ENCODE data around the gene NTF4.

Gene NTF4

GRCh38 chr19:49104229-49104864, 39.7 kb upstream of the NTF4 start:
- no peaks in the 10 kb centered on the region for H3K27me3 ChIP-seq (ENCODE audit: control insufficient read depth, insufficient read depth, low read length)
- H3K79me2 ChIP-seq: peaks cover 6% of the 10 kb centered on the region
- no peak overlapping the region for H3K27ac ChIP-seq
- no peak overlapping the region for H3K9ac ChIP-seq
- H3K4me3 ChIP-seq (ENCODE audit: low read depth, low read length): no peak overlapping the region
- no peak for TF ChIP-seq CTCF (IDR thresholded peaks at IDR 0.05)
- no peaks in the 10 kb centered on the region for H3K4me1 ChIP-seq
- no peaks in the 10 kb centered on the region for H3K36me3 ChIP-seq (ENCODE audit: control insufficient read depth, insufficient read depth, low read length)
- no peak overlapping the region for H2AFZ ChIP-seq
- H3K4me2 ChIP-seq (ENCODE audit: low read length): no peak overlapping the region
- no peaks in the 10 kb centered on the region for H3K9me3 ChIP-seq (ENCODE audit: control insufficient read depth, low read length)

- Histone ChIP-seq H3K4me3 (ENCODE audit: low read depth, low read length) (no peak overlapping the region), H3K4me1 (no peaks in the 10 kb centered on the region), H3K36me3 (ENCODE audit: control insufficient read depth, insufficient read depth, low read length) (no peaks in the 10 kb centered on the region), H3K9ac (no peak overlapping the region), H2AFZ (no peak overlapping the region), H3K9me3 (ENCODE audit: control insufficient read depth, low read length) (no peaks in the 10 kb centered on the region), H3K4me2 (ENCODE audit: low read length) (no peak overlapping the region), H3K27ac (no peak overlapping the region), H3K79me2 (peaks cover 14% of the 10 kb centered on the region), H3K27me3 (ENCODE audit: control insufficient read depth, insufficient read depth, low read length) (no peaks in the 10 kb centered on the region)
- TF ChIP-seq CTCF (IDR thresholded peaks at IDR 0.05): no peak
Measured at GRCh38 chr19:49103331-49104085, 38.9 kb upstream of the NTF4 start.

GRCh38 chr19:49102303-49102702, 37.7 kb upstream of the NTF4 start:
- Histone ChIP-seq H3K36me3 (ENCODE audit: control insufficient read depth, insufficient read depth, low read length) (no peaks in the 10 kb centered on the region), H3K4me3 (ENCODE audit: low read depth, low read length) (no peak overlapping the region), H3K4me1 (no peaks in the 10 kb centered on the region), H3K27me3 (ENCODE audit: control insufficient read depth, insufficient read depth, low read length) (no peaks in the 10 kb centered on the region), H3K9me3 (ENCODE audit: control insufficient read depth, low read length) (no peaks in the 10 kb centered on the region), H3K79me2 (peaks cover 20% of the 10 kb centered on the region), H3K4me2 (ENCODE audit: low read length) (no peak overlapping the region), H3K27ac (no peak overlapping the region), H2AFZ (no peak overlapping the region), H3K9ac (no peak overlapping the region)
- TF ChIP-seq CTCF (IDR thresholded peaks at IDR 0.05): no peak

- no peak overlapping the region for H3K9ac ChIP-seq
- peaks cover 20% of the 10 kb centered on the region for H3K79me2 ChIP-seq
- TF ChIP-seq CTCF (IDR thresholded peaks at IDR 0.05): no peak
- no peak overlapping the region for H3K4me3 ChIP-seq (ENCODE audit: low read depth, low read length)
- H3K27ac ChIP-seq: no peak overlapping the region
- no peaks in the 10 kb centered on the region for H3K9me3 ChIP-seq (ENCODE audit: control insufficient read depth, low read length)
- no peak overlapping the region for H3K4me2 ChIP-seq (ENCODE audit: low read length)
- H2AFZ ChIP-seq: no peak overlapping the region
- no peaks in the 10 kb centered on the region for H3K36me3 ChIP-seq (ENCODE audit: control insufficient read depth, insufficient read depth, low read length)
- H3K4me1 ChIP-seq: no peaks in the 10 kb centered on the region
- no peaks in the 10 kb centered on the region for H3K27me3 ChIP-seq (ENCODE audit: control insufficient read depth, insufficient read depth, low read length)
Measured at GRCh38 chr19:49101160-49101559, 36.5 kb upstream of the NTF4 start.

All from parathyroid adenoma (tissue), 2 donors.